ENCODE data around the gene SECISBP2L.

DNA sequence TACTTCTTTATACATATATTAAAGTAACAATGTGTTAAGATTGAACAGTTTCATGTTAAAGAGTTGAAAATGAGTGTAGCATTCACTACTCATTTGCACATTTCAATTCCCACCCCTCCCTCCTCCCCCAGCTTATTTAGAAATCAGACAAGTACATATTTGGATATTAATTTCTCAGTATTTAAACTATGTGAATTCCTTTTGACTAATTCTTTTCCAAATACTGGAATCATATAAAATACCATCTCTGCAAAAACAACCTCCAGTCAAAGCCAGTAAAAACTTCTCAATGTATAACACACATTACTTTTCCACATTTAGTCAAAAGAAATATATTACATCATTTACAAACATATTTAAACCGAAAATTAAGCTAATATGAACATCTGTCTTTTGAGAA lies 57.1 kb downstream of the SECISBP2L start:
- TF ChIP-seq CTCF (optimal IDR thresholded peaks at IDR 0.05 in 1 of 3, IDR thresholded peaks at IDR 0.05 in 1 of 3, conservative IDR thresholded peaks at IDR 0.05 in 1 of 3; ENCODE audit: extremely low read depth in 1 of 3, insufficient read depth in 2 of 3, low read length in 3 of 3) (no peak), EZH2 (IDR thresholded peaks at IDR 0.05; ENCODE audit: low read length) (no peak)

All from keratinocyte (primary cell).